Forelimb muscle (tissue), 1 donor: Measurements from ENCODE around the gene CAMK2A. TPM values are rescaled to one million over a fixed set of nuclear protein-coding genes. Genes with fewer than 3 reads are reported as not detected.

Experiments
- DNase-seq: peaks from one replicate; pipeline ENCODE4 v3.0.0-alpha.2; 2013; ENCODE audit warnings: low read depth
- polyA plus RNA-seq: library from polyadenylated mRNA; unstranded; fragments of 120-200 nt; gene quantifications from one replicate; pipeline ENCODE4 v1.2.1, GENCODE V29; 2013; ENCODE audit not compliant: insufficient read length

The CAMK2A gene
- polyA plus RNA-seq, 1 donor: 96.2 TPM

GRCh38 chr5:150300496-150301169 lies 11.1 kb upstream of the CAMK2A start:
- no peak for DNase-seq

GRCh38 chr5:150299571-150300327 lies 10.2 kb upstream of the CAMK2A start:
- DNase-seq: no peak

DNA sequence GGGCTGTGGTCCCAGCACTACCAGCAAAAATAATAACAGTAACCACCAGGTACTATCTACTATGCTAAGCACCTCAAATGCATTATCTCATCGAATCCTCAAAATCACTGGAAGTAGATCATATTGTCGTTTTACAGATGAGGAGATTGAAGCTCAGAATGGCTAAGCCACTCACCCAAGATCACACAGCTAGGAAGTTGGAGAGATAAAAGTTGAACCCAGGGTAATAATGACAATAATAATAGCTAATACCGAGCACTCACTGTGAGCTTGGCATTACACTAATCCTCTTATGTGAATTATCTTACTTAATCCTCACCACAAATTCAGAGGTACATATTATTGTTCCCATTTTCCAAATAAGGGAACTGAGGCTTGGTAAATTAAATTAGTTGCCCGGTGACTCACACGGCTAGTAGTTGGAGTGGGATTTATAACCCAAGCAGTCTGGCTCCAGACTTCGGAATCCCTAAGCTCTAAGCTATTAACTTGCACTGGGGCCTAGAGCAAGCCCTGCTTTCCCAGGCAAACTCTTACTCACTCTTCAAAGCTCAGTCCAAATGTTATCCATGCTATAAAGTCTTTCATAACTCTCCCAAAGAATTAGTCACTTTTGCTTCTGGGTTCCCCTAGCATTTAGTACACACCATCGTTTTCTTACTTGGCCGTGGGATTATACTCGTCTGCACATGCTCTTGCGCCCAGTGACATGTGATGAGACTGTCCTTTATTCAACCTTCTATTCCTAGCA lies 9.3 kb upstream of the CAMK2A start:
- no peak for DNase-seq

DNA sequence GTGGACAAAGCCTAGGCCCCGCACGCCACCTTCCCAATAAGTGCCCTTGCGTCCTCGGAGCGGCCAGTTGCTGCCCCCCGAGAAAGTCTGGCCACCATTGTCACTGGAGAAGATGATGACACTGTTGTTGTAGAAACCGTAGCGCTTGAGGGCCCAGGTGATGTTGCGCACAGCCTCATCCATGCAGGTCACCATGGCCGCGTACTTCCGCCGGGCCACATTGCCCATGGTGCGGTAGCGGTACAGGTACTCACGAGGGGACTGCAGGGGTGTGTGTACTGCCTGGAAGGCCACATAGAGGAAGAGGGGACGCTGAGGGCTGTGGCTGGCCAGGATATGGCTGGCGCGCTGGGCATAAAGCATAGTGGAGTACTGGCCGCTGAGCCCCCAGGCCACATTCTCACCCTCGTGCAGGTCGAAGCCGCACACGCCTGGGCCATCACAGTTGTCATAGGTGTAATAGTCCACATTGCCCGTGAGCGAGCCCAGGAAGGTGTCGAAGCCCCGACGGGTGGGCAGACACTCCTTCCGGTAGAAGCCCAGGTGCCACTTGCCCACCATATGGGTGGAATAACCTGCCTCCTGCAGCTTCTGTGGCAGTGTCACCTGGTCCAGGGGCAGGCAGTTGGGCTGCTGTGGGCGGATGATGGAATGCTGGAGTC lies 8.5 kb upstream of the CAMK2A start:
- no peak for DNase-seq

DNA sequence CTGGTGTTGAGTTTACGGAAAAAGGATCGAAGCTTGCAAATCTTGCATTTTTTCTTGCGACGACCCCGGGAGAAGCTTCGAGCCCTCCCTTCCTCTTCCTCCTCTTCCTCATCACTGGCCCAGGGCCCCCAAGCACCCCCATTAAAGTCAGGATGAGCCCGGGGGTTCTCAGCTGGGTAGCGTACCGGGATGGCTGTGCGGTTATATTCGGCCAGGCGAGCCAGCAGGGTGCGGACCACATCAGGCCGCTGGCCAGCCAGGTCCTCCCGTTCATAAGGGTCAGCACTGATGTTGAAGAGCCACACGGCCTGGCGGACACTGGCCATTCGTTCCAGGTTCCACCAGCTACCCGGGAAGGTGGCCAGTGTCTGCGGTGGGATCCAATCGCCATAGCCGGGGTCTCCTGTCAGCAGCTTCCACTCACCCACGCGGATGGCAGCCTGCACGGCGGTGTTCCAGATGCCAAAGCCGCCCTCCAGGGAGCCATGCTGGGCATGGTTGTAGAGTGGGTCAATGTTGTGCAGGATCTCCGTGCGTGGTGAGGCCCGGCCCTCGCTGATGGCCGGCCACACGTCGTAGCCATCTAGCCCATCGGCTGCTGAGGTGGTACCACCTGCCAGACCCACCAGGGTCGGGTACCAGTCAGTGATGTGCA lies 7.8 kb upstream of the CAMK2A start:
- no peak for DNase-seq

DNA sequence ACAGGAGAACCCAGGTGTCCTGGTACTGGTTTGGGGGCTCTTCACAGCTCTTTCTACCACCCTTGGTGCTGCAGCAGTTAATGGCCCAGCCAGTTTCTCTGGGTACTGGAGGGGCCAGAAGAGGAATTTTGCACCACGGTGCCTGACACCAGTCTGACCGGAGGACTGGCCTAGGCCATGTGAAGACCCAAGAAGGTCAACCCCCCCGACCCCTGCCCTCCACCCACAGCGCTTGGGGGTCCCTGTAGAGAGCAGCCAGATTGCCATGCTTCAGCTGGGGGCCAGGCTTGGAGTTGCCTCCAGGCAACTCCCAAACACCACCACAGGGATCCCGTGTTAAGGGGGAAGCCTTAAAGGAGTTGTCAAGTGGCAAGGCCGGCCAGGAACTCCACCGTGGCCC lies 6.9 kb upstream of the CAMK2A start:
- no peak for DNase-seq

GRCh38 chr5:150295741-150296486 lies 6.3 kb upstream of the CAMK2A start:
- DNase-seq: no peak

- no peak for DNase-seq
Observed at GRCh38 chr5:150295172-150295634, 5.6 kb upstream of the CAMK2A start.

- no peak for DNase-seq
Observed at GRCh38 chr5:150294551-150295071, 5.0 kb upstream of the CAMK2A start.

DNA sequence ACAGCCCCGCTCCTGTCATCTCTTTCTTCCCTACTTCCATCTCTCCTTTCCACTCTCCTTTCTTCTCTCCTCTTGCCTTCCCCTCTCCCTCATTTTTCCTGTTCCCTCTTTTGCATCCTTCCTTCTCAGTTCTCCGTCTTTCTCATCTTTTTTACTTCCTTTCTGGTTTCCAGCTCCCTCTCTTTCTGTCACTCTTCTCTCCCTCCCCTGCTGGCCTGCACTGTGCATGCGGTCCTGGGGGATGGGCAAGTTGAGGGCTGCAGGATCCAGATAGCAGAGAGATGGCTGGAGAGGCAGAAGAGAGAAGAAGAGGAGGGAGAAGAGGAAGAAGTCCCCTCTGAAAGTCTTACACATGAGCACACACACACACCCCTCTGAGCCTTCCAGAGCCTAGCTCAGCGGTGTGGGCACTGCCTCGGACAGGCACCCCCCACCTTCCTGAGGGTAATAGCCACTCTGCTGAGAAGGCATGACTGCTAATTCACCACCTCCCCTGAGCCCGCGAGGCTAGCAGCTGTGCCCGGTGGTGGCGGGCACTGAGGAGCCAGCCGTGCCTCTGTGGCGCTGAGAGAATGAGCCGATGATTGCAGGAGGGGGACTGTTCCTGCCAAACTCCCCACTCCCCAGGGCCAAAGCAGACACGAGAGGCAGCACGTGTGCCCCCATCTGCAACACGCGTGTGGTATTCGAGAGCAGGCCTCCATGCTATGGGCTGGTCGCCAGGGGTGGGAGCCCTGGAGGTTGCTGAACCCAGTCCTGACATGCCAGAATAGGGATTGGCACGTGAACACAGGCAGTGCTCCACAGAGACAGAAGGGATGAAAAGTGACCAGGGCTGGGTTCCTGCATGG lies 3.7 kb upstream of the CAMK2A start:
- no peak for DNase-seq

DNA sequence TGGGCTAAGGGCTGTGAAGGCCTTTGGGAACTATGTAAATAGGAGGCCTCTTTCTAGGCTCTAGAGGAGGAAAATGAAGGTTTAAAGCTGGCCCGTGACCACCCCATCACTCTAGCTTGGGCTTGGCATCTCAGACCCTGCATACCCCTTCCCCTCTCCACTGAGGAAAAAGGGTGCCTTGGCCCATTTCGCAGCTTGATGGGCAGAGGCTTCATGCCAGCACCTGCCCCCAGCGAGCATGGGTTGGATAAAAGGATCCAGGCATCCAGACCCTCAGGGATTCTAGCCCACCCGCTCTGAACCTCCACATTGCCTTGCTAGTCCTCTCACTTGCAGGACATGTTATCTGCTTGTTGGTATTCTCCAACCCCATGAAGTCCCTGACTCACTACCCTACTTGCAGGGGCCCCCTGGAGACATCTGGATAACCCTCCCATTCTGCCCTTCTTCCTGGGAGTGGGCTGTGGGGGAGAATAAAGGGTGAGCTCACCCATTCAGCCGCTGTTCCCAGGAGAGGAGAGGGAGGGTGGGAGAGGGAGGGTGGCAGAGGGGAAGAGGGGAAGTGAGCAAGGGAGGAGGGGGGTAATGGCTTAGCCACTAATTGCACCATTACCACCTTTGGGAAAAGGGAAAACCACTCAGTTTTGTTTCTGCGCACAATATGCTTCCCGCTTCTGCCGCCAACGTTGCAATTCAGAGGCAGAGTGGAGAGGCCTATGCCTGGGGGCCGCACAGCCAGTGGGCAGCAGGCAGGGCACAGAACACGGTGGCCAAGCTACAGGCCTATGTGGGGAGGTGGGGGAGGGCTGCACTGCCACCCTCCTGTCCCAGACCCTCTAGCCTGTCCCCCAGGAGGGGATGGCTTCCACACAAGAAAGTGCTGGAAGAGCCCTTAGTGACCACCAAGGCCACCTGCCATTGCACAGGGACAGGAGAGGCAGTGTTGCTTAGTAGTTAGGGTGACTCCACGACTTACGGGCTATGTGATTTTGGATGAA lies 2.1 kb upstream of the CAMK2A start:
- DNase-seq: no peak

DNA sequence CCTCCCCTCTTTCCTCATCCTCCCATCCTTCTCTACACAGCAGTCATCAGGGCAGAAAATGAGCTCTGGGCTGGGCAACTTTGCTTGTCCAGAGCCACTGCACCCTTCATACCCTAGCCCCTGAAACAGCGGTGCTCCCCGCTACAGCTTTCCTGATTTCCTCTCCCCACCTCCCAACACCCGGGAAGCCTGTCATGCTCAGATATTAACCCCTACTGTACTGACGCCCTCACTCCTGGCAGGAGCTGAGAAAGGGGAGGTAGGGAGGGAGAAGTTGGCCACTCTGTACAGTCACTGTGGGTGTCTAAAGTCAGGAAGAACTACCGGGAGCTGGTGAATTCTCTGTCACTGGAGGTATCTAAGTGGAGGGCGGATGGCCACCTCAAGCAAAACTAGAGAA lies 782 bp downstream of the CAMK2A start:
- DNase-seq: no peak

DNA sequence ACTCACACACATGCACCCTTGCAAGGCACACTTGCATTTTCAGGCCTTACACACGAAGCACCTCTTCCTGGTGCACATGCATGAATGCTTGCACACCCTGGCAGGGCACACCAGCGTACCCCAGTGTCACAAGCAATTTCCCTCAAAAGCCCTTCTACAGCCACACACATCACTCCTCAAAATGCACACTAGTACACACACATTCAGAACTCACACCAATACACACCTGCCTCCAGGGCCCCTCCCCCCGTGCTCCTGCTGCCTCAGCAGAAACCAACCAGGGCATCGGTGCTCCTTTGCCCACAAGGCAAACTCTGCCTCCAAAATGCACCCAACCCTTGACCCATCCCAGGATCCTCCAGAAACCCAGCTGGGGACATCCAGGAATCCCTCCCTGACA lies 1.2 kb downstream of the CAMK2A start:
- DNase-seq: no peak

- DNase-seq: no peak
Observed at GRCh38 chr5:150286820-150287219, 2.8 kb downstream of the CAMK2A start.

DNA sequence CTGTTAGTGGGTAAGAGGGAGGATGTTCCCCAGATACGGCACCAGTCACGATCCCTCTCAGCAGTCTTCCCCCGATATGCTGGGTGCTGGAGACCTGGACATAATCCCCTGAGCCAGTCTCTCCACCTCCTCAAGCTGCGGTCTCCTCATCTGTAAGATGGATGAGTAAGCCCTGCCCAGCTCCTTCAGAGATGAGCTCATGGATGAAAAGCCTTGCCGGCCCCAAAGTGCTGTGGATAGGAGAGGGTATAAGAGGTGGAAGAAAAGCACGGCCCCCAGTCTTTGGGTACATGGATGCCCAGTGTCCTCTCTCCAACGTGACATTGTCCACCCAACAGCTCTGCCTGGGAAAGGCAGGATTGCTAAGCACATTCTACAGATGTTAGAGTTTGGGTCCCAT lies 4.5 kb downstream of the CAMK2A start:
- no peak for DNase-seq

GRCh38 chr5:150284311-150284710 lies 5.3 kb downstream of the CAMK2A start:
- no peak for DNase-seq

DNA sequence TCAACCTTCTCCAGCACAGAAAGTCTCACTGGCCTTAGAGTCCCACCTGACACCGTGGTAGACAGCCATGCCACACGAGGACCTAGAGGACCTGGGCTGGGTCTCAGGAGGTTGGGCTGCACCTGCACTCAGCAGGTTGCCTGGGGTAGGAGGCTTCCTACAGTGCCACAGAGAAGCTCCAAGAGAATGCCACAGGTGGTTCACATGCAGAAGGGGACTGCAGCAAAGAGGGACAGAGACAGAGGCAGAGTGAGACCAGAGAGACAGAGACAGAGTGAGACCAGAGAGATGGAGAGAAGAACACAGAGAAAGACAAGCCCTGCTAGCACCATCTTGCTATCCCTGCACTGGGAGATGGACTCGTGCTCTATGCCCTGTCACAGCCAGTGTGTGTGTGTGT lies 5.7 kb downstream of the CAMK2A start:
- no peak for DNase-seq

DNA sequence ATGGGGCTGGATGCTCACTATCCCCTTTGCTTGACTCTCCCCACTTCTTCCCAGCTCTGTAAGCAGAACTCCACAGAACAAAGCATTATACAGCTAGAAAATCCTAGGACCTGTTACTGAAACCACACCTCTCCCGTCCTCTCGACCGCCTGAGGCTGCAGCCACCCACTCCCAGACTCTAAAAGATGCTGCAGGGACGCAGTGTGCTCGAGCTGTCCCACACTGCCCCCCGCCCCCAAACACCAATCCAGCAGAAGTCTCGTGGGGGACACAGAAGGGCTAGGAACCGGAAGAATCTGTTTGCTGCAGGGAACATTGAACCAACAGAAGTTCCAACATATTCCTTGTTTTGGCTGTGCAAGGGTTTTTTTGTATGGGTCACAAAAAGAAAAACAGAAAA lies 7.6 kb downstream of the CAMK2A start:
- DNase-seq: no peak
